ENCODE data around the gene ADAMTSL1. TPM values are rescaled to one million over a fixed set of nuclear protein-coding genes. Genes with fewer than 3 reads are reported as not detected.

ADAMTSL1 gene
- total and polyA plus RNA-seq, 2 of the 8 experiments (the other 6 are each of a cell fraction or from before 2014, with no cell fraction given): 0.84 to 1.1 TPM

GRCh38 chr9:18502546-18502945 is 28.6 kb downstream of the ADAMTSL1 start (continued):
- TF ChIP-seq JUND (IDR thresholded peaks at IDR 0.05; ENCODE audit: low read length): no peak
- TF ChIP-seq CTBP2 (IDR thresholded peaks at IDR 0.05; ENCODE audit: borderline replicate concordance, insufficient read depth, insufficient read length, low read length): no peak
- no peak for TF ChIP-seq GTF2F1 (IDR thresholded peaks at IDR 0.05; ENCODE audit: borderline replicate concordance, low read depth, low read length)

All from H1 (cell line).